Nephron (organoid): ENCODE results near the gene FAR2.

Experiments
- H3K27ac Mint-ChIP-seq, 3 experiments: 2 replicates each; pipeline ENCODE4 v1.8.0; 2020; ENCODE audit warnings: mixed read lengths in 3 of 3, mild to moderate bottlenecking in 2 of 3, moderate library complexity in 1 of 3
- H3K27me3 Mint-ChIP-seq: 2 replicates; pipeline ENCODE4 v1.8.0; 2021; ENCODE audit warnings: low read depth, mild to moderate bottlenecking, moderate library complexity, mixed read lengths
- H3K36me3 Mint-ChIP-seq: 2 replicates; pipeline ENCODE4 v1.8.0; 2020; ENCODE audit warnings: low read depth, mixed read lengths
- H3K4me1 Mint-ChIP-seq: 2 replicates; pipeline ENCODE4 v1.8.0; 2020; ENCODE audit warnings: mixed read lengths
- H3K4me3 Mint-ChIP-seq, 3 experiments: 2 replicates each; pipeline ENCODE4 v1.8.0; 2020; ENCODE audit warnings: mild to moderate bottlenecking in 3 of 3, mixed read lengths in 3 of 3, moderate library complexity in 2 of 3
- H3K9me3 Mint-ChIP-seq: 2 replicates; pipeline ENCODE4 v1.8.0; 2020; ENCODE audit warnings: mixed read lengths
- TF ChIP-seq, protein P1 (sequence below), 3 experiments: fragments of 200-600 bp; sonication (generic); IDR thresholded peaks; one replicate each; pipeline ENCODE4 v1.5.0; 2021; ENCODE audit warnings: antibody characterized with exemption in 3 of 3; ENCODE audit not compliant: unreplicated experiment in 3 of 3

FAR2 gene

DNA sequence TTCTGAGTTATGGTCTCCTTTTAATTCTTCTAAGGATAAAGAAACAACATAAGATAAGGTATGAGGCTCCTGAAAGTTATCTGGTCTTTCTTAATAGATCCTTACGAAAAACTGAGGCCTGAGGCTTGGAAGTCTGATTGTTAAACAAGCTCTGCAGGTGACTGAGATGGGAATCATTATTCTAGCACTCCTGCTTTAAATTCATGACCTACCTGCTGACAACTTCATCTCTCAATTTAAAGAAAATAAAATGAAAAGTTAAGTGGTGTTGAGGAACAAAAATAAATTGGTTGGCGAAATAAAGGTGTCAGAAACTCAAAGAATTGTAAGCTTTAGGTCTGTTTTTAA lies 80.1 kb downstream of the FAR2 start:
- Mint-ChIP-seq H3K4me1 (peaks cover 2% of the 10 kb centered on the region), H3K36me3 (no peaks in the 10 kb centered on the region), H3K9me3 (no peaks in the 10 kb centered on the region), H3K4me3 (no peak overlapping the region), H3K27me3 (no peaks in the 10 kb centered on the region), H3K27ac (peak overlapping the region in 1 of 3 experiments; percentile 7)
- TF ChIP-seq, protein P1, sequence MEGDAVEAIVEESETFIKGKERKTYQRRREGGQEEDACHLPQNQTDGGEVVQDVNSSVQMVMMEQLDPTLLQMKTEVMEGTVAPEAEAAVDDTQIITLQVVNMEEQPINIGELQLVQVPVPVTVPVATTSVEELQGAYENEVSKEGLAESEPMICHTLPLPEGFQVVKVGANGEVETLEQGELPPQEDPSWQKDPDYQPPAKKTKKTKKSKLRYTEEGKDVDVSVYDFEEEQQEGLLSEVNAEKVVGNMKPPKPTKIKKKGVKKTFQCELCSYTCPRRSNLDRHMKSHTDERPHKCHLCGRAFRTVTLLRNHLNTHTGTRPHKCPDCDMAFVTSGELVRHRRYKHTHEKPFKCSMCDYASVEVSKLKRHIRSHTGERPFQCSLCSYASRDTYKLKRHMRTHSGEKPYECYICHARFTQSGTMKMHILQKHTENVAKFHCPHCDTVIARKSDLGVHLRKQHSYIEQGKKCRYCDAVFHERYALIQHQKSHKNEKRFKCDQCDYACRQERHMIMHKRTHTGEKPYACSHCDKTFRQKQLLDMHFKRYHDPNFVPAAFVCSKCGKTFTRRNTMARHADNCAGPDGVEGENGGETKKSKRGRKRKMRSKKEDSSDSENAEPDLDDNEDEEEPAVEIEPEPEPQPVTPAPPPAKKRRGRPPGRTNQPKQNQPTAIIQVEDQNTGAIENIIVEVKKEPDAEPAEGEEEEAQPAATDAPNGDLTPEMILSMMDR (IDR thresholded peaks at IDR 0.05; ENCODE audit: unreplicated experiment in 3 of 3) = no peak

DNA sequence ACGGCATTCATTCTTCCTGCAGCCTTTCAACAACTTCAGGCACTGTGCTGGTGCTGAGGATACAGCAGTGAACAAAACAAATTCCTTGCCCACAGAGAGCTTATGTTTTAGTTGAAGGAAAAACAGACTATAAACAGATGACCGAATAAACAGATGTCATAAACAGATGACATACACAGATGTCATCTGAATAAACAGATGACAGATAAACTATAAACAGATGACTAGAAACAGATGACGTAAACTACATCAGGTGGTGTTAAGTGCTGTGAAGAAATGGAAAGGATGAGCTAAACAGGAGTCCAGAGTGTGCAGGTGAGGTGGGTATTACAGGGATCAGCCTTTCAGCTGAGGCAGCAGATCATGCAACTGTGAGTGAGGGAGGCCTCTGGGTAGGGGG lies 80.9 kb downstream of the FAR2 start:
- Mint-ChIP-seq H3K27ac (no peak overlapping the region), H3K27me3 (no peaks in the 10 kb centered on the region), H3K4me3 (no peak overlapping the region), H3K9me3 (no peaks in the 10 kb centered on the region), H3K36me3 (no peaks in the 10 kb centered on the region), H3K4me1 (no peaks in the 10 kb centered on the region)
- TF ChIP-seq, protein P1 (IDR thresholded peaks at IDR 0.05; ENCODE audit: unreplicated experiment in 3 of 3) = no peak

DNA sequence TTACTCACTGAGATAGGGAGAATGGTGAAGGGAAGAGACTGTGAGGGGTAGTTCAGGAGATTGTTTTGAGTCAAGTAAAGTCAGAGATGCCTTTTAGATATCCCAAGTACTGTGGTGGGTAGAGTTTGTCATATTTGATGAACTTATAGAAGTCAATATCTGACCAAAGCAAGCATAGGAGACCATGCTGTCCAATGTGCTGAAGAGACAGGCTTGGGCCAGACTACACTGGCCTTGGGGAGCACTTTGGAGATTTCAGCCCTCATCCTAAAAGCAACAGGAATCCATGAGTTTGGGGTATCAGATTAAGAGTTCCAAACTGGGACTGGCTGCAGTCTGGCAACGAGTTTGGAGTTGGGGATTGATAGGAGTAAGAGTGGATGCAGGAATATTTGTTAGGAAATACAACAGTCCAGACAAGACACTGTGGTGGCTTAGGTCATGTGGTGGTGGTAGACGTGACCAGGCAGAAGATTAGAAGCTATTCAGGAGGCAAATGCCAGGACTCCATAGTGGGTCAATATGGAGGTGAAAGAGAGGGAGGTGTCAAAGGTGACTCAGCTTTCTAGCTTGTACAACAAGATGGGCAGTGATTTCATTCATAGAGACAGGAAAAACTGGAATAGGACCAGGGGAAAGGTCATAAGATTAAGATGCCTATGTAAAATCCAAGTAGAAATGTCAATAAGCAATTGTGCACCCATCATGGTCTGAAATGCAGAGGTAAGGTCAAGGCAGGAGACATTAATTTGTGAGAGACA lies 81.9 kb downstream of the FAR2 start:
- Mint-ChIP-seq H3K4me3 (no peak overlapping the region), H3K36me3 (no peaks in the 10 kb centered on the region), H3K27ac (no peak overlapping the region), H3K9me3 (no peaks in the 10 kb centered on the region), H3K27me3 (no peaks in the 10 kb centered on the region), H3K4me1 (no peaks in the 10 kb centered on the region)
- TF ChIP-seq, protein P1 (IDR thresholded peaks at IDR 0.05; ENCODE audit: unreplicated experiment in 3 of 3) = no peak

DNA sequence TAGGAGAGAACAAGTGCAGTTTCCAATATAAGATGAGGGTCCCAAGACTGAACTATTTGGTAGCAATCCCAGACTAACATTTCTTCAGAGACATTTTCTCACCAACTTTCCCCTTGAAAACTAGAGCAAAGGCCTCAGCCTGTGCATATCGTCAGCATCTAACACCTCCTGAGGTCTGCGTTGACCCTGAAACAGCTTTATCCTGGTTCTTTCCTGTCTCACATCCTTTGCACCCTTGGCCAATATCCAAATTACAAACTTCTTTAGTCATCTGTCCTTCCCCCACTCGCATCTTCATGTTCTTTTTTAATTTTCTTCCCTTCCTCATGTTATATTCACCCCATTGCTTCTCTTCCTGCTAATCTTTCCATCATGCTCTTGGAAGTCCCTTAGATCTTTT lies 83.0 kb downstream of the FAR2 start:
- Mint-ChIP-seq H3K36me3 (no peaks in the 10 kb centered on the region), H3K4me3 (no peak overlapping the region), H3K27me3 (no peaks in the 10 kb centered on the region), H3K9me3 (no peaks in the 10 kb centered on the region), H3K27ac (no peak overlapping the region), H3K4me1 (no peaks in the 10 kb centered on the region)
- TF ChIP-seq, protein P1 (IDR thresholded peaks at IDR 0.05; ENCODE audit: unreplicated experiment in 3 of 3) = no peak

DNA sequence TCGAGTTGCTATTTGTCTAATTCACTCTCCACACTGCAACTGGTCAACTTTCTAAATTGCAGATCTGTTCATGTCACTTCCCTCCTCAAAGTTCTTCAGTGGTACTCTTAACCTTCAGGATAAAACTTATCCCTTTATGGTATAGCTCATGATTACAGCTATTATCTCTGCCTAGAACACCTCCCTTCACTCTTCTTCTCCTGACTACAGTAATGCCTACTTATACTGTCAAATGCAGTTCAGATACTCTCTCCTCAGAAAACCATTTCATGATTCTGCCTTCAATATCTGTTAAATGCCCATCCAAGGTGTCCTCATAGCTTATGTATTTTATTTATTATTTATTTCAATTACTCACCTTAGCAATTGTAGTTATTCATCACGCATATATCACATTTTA lies 85.5 kb downstream of the FAR2 start:
- Mint-ChIP-seq H3K36me3 (no peaks in the 10 kb centered on the region), H3K4me3 (no peak overlapping the region), H3K9me3 (no peaks in the 10 kb centered on the region), H3K27ac (no peak overlapping the region), H3K4me1 (no peaks in the 10 kb centered on the region), H3K27me3 (no peaks in the 10 kb centered on the region)
- TF ChIP-seq, protein P1 (IDR thresholded peaks at IDR 0.05; ENCODE audit: unreplicated experiment in 3 of 3) = no peak

DNA sequence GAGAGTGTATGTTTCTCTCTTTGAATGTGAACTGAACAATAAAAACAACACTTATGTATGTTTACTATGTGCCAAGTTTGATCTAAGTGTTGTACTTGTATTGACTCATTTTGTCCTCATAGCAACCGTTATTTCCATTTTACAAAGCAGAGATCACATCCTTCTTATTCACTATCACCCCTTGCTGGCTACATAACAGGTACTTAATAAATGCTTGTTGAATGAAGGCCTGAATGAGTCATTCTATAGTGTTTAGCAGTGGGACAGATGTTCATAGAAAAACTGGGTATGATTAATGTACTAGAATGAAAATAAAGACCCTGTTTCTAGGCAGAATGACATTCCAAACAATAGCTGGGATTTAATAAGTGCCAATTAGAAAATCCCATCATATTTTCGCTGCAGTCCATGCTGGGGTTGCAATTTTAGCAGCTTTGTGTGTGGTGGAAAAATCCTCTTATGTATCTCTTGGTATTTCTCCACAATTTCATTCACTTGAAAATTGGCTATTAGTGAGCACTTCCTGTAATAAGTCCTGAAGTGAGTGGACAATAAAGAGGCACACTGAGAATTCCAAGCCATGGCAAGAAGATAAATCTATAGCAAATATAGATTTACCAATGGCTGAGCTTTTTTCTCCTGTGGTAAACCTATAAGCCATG lies 86.0 kb downstream of the FAR2 start:
- H3K4me1 Mint-ChIP-seq = no peaks in the 10 kb centered on the region
- H3K9me3 Mint-ChIP-seq = no peaks in the 10 kb centered on the region
- H3K36me3 Mint-ChIP-seq = no peaks in the 10 kb centered on the region
- no peak overlapping the region for H3K4me3 Mint-ChIP-seq
- TF ChIP-seq, protein P1 (IDR thresholded peaks at IDR 0.05; ENCODE audit: unreplicated experiment in 3 of 3) = no peak
- no peaks in the 10 kb centered on the region for H3K27me3 Mint-ChIP-seq
- H3K27ac Mint-ChIP-seq = no peak overlapping the region
